Epithelial cell of esophagus (primary cell): ENCODE results near the gene CNTN1.
A peak's percentile ranks its signal among the peaks of the same experiment; 100 is the strongest.

ENCODE experiments used
- DNase-seq: peaks from one replicate; pipeline ENCODE4 v3.0.0; 2010; ENCODE audit warnings: low read depth
- H3K4me3 ChIP-seq: 2 replicates; pipeline ENCODE4 v1.5.1; 2011; ENCODE audit warnings: mild to moderate bottlenecking, low read length, control low read depth
- CTCF ChIP-seq: IDR thresholded peaks from 2 replicates; pipeline ENCODE4 v1.5.1; 2011; ENCODE audit warnings: low read depth, mild to moderate bottlenecking, low read length, control low read depth, inconsistent platforms; ENCODE audit not compliant: insufficient read depth; ENCODE audit errors: missing control alignments

CNTN1 gene

GRCh38 chr12:40768125-40768864 is 76.1 kb downstream of the CNTN1 start:
- DNase-seq, result no peak
- H3K4me3 ChIP-seq, result no peak overlapping the region
- TF ChIP-seq CTCF, result no peak

GRCh38 chr12:40769846-40770245 is 77.6 kb downstream of the CNTN1 start:
- no peak for TF ChIP-seq CTCF
- no peak overlapping the region for H3K4me3 ChIP-seq
- no peak for DNase-seq

- no peak for TF ChIP-seq CTCF
- DNase-seq, result no peak
- no peak overlapping the region for H3K4me3 ChIP-seq
Measured at GRCh38 chr12:40770781-40771180, 78.5 kb downstream of the CNTN1 start.

- no peak overlapping the region for H3K4me3 ChIP-seq
- peak; percentile 39 for DNase-seq
- TF ChIP-seq CTCF, result no peak
Measured at GRCh38 chr12:40775661-40776060, 83.4 kb downstream of the CNTN1 start.

GRCh38 chr12:40784102-40784501 is 91.9 kb downstream of the CNTN1 start:
- TF ChIP-seq CTCF, result no peak
- no peak overlapping the region for H3K4me3 ChIP-seq
- DNase-seq, result no peak

GRCh38 chr12:40788276-40788675 is 96.0 kb downstream of the CNTN1 start:
- TF ChIP-seq CTCF, result no peak
- DNase-seq, result no peak
- no peak overlapping the region for H3K4me3 ChIP-seq

GRCh38 chr12:40792792-40793386 is 100.7 kb downstream of the CNTN1 start:
- no peak for TF ChIP-seq CTCF
- H3K4me3 ChIP-seq, result no peak overlapping the region
- no peak for DNase-seq
